ENCODE measurements around the gene RNU4-1. TPM values are rescaled to one million over a fixed set of nuclear protein-coding genes. Genes with fewer than 3 reads are reported as not detected.

RNU4-1 gene
- total RNA-seq, 1 experiment from 2014 or later: not detected

DNA sequence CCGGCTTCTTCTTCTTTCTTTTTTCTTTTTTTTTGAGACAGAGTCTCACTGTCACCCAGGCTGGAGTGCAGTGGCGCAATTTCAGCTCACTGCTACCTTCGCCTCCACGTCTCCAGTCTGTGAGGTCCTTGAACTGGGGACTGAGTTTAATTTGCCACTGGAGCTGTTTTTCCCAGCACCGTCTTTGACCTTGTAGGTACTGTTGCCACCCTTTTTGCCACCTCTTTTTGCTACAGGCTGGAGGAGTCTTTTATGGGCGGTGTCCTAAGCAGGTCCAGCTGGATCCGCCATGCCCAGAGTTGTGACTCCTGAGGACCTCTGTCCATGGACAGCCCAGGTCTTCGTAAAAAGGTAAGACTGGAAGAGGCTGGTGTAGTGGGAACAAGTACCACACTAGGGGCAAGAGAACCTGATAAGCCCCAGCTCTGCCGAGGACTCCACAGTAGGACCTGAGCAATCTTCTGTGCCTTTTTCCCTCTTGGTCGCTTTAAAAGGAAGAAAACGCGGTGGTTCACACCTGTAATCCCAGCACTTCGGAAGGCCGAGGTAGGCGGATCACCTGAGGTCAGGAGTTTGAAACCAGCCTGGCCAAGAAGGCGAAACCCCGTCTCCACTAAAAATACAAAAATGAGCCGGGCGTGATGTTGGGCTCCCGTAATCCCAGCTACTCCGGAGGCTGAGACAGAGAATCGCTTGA is 2.3 kb downstream of the RNU4-1 start:
- DNase-seq (ENCODE audit: low read depth): no peak

DNA sequence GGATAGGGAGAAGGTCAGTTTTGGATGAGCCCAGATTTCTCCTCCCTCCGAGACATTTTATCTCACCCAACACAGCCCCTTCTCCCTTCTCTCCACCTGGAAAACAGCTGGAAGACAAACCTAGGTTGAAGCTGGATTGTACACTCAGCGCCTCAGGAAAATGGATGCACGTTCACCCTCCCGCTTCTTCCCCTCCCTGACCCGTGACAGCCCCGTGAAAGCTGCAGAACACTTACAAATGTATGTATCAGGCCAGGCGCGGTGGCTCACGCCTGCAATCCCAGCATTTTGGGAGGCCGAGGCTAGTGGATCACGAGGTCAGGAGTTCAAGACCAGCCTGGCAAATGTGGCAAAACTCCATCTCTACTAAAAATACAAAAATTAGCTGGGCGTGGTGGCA is 5.5 kb downstream of the RNU4-1 start:
- DNase-seq (ENCODE audit: low read depth): no peak

DNA sequence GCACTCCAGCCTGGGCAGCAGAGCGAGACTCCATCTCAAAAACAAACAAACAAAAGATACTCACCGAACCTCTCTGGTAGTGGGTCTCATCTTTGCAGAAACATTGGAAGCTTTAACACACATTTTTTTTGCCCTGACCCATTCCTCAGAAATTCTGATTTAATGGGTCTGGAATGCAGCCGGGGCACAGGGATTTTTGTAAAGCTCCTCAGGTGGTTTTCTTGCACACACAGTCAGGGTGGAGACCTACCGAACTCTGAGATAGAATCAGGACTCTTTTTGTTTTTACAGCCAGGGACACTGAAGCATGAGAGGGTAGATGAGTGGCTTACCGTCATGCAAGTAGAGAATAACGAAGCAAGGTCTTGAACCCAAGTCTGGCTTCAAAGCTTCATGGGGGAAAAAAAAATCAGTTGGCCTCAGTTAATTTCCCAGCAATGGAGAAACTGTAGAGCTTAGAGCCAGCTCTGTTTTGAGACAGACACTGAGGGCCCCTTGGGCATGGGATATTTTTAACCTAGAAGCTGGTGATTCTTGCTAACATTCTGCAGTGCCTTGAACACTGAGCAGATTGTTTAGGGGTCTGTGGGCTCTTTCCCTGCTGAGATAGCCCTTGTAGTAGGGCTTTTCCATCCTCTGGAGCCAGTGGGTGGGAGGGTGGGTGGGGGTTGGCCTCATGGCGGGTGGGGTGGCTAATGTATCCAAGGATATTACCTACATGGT is 6.1 kb downstream of the RNU4-1 start:
- DNase-seq (ENCODE audit: low read depth): peak; percentile 40

DNA sequence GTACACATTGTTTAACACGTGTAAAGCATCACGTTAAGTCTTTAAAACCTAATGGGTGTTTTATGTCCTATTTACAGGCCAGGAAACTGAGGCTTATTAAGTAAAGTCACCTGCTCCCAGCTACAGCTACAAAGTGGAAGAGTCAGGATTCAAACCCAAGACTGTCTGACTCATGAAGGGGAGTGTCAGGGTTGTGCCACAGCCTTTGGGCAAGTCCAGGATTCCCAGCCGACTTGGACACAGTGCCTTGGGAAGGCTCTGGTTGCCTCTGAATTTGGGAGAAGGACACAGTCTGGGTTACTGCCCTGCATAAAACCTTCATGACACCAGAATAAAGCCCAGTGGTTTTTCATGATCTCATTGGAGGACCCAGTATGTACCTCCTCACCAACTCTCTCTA is 8.7 kb downstream of the RNU4-1 start:
- DNase-seq (ENCODE audit: low read depth): no peak

DNA sequence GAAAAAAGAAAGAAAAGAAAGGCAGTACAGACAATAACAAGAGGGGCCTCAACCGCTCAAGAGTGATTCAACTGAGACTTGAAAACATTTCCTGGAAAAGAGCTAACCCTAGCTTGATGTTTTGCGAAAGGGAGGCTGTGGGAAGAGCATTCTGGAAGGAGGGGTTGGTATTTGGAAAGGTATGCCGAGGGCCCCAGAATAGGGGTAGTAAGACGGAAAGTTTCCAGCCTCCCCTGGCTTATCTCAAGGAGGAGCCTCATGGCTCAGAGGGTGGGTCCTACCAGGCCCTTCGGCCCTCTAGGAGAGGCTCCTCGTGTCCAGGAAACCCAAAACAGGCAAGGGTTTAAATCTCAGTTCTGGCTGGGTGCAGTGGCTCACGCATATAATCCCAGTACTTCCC is 9.7 kb downstream of the RNU4-1 start:
- no peak for DNase-seq (ENCODE audit: low read depth)

DNA sequence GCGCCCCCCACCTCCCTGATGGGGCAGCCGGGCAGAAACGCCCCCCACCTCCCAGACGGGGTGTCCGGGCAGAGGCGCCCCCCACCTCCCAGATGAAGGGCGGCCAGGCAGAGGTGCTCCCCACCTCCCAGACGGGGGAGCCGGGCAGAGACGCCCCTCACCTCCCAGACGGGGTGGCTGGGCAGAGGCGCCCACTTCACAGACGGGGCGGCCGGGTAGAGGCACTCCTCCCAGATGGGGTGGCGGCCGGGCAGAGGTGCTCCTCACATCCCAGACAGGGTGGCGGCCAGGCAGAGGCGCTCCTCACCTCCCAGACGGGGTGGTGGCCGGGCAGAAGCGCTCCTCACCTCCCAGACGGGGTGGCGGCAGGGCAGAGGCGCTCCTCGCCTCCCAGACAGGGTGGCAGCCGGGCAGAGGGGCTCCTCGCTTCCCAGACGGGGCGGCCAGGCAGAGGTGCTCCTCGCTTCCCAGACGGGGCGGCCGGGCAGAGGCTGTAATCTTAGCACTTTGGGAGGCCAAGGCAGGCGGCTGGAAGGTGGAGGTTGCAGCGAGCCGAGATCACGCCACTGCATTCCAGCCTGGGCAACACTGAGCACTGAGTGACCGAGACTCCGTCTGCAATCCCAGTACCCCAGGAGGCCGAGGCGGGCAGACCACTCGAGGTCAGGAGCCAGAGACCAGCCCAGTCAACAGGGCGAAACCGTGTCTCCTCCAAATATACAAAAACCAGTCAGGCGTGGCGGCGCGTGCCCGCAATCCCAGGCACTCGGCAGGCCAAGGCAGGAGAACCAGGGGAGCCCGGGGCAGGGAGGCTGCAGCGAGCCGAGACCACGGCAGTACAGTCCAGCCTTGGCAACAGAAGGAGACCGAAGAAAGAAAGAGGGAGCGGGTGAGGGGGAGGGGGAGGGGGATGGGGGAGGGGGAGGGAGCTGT is 14.6 kb downstream of the RNU4-1 start:
- DNase-seq (ENCODE audit: low read depth): no peak

DNA sequence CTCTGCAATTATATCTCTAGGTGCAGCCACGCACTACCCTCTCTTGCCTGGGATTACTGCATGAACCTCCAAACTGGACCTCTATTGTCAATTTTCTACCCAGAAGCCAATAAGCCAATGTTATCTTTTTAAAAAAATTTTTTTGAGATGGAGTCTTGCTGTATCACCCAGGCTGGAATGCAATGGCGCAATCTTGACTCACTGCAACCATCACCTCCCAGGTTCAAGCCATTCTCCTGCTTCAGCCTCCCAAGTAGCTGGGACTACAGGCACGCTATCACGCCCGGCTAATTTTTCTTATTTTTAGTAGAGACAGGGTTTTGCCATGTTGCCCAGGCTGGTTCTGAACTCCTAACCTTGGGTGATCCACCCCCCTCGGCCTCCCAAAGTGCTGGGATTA is 16.3 kb downstream of the RNU4-1 start:
- no peak for DNase-seq (ENCODE audit: low read depth)

DNA sequence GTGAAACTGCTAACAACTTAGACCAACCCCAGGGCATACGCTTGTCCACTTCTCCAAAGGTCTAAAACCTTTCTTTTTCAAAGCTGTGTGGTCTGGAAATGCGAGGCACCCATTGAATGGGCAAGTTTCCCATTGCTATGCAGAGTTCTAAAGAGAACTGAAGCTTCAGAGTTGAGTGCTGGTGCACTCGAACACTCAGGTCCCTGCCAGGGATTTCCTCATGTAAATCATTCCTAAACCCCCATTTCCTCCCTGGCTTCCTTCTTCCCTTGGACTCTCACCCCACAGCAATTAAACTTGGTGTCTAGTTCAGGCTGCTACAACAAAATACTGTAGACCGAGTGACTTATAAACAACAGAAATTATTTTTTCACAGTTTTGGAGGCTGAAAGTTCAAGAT is 25.3 kb downstream of the RNU4-1 start:
- no peak for DNase-seq (ENCODE audit: low read depth)

DNA sequence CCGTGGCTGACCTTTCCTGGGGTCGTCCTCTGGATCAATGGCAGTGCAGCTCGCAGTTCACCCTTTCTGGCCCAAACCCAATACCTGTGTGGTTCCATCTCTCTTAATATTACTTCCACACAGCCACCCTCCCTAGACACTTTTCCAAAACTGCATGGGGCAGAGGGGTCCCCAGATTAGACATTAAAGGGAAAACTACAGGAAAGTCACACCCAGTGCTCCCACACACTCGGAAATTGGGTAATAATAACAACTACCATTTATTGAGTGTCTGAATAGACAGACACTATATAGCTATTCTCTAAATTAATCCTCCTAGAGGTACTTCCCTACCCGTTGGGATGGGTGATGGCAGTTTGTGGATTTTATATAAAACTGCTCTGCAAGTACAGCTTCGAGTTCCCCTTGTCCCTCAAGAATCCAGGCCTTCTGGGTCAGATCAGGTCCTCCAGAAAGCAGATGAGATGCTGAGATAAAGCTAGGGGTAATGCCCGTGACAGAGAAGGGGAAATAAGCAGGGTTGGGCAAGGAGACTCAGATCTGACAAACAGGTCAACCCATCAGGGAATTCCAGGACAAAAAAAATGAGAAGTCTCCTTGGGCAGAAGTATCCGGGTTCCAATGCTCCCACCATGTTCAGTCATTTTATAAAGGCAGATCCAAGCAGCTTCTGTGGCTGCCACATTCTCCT is 26.7 kb downstream of the RNU4-1 start:
- no peak for DNase-seq (ENCODE audit: low read depth)

DNA sequence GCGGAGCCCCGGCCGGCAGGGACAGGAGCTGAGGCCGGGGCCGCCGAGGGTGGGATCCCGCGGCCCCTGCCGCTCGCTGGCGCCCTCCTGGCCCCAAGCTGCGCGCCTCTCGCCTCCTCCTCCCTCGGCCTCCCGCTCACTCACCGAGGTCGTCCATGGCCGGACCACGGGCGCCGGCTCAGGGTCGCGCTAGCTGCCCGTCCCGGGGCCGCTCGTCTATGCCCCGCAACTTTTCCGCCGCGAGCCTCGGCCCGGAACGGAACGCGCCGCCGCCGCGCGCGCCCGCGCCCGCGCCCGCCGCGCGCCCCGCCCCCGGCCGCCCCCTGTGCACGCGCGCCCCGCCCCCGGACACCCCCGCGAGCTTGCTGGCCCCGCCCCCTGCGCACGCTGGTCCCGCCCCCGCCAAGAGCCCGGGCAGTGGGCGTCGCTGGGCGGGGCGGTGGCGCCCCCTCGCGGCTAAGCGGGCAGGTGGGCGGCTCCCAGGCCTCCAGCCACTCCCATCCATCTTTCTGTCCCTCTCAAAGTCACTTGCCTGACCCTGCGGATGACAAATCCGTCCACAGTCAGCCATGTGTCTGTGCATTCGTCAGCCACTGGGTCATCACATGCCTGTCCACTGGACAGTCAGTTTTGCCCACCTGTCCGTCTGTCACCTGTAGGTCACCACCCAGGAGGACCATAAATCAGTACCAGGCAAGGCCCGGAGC is 27.4 kb downstream of the RNU4-1 start, which contains the start of gene PXN:
TSS of gene PXN (minus strand) at position 258 of the 707 bp plus-strand sequence. CDS start at position 157, 101 bp downstream.
- peak; percentile 63 for DNase-seq (ENCODE audit: low read depth)

DNA sequence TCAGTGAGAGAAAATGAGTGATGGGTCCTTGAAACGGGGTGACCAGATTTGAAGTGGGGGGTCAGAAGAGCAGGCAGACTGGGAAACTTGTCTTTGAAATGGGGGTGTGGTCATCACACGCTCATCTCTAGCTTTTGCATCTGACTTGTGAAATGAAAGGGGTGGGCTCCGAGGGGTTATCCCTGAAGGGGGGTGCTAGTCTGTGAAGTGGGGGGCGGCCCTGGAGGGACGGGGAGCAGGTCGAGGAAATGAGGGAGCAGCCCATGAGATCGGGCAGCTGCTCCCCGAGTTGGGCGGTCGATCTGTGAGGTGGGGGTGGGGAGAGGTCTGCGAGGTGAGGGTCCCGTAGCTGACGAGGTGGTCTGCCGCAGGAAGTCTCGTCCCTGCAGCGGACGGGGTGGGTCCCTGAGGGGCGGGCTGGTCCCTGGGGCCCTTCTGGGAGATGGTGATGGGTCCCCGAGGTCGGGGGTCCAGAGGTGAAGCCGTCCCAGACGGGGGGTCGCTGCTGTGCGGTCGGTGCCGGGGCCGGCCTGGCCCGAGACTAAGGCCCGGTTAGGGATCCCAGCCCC is 28.0 kb downstream of the RNU4-1 start:
- no peak for DNase-seq (ENCODE audit: low read depth)

DNA sequence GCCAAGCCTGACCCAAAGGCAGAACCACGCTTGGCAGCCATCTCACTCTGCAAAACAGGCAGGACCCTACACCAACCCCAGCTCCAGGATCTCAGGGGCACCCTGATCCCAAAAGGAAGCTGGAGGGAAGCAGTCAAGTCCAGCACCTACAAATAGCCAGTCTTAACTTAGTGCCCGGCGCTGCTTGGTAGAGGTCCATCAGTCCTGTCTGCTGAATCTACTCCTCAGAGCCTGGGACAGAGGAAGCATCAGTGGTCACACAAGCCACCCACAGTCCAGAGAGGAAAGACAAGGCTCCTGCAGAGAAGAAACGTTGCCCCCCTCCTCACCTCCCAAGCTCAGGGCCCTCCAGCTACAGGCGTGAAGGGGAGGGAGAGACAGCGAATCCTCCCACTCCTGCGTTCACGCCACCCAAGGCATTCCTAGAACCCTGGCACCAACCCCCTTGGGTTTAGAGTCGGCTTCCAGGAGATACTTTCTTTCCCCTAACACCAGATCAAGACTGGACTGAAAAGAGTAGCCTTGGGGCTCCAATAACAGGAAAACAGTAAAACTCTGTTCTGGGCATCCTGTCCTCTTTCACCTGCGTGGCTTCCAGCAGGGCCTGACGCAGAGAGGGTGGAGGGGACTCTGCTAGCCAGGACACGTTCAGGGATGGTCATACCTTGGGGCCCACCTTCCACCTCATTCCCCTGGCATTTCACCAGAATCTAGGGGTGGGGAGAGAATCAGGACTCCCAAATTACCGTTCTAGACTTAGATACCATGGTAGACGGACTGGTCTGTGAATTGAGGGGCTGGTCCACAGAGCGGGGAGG is 28.7 kb downstream of the RNU4-1 start:
- DNase-seq (ENCODE audit: low read depth): peak; percentile 46

DNA sequence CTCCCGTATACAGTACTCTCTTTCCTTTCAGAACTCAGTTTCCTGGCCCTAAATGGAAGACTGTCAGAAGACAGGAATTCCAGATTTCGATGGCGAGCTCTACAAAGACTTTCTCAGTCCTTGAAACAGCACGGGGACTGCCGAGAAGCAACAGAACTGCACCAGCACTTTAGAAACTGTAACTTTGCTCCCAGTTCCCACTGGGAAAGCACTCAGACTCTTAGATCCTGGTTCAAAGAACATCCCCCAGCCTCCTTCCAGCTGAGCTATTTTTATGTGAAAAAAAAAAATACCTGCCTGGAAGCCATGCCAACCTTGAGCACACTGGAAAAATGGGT is 29.3 kb downstream of the RNU4-1 start:
- DNase-seq (ENCODE audit: low read depth): no peak

DNA sequence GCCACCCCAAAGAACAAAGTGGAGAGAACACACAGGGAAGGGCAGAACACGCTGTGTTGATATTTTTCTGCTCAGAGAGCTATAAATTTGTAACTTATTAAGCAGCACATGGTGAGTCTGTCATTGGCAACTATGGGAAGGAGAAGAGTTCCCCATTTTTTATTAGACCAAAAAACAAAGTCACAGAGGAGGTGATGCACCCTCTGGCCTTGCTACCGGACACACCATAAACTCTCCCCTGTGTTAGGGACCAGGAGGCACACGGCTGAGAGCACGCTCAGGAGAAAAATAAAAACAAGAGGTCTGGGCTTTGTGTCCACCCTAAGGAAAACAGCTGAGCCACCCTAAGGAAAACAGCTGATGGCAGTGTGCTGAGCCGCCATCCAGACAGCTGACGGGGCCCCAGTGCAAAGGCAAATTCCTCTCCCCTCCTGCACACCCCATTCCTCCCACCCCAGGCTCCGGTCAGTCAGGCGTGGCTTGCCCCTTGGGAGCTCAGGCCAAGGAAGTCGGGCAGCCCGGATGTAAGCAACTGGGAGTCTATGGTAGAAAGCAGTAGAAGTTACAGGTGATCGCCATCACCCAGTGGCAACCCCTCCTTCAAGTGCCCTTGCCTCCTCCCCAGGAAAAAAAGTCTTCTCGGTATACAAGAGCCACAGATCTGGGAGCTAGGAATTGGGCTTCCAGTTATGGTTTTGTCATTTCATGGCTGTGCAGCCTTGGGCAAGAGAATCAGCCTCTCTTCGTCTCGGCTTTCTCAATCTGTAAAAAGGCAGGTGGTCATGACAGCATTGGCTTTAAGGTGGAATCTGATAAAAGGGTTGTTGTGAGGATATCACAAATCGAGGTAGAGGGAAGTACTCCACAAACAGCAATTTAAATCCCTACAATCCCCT is 29.9 kb downstream of the RNU4-1 start:
- DNase-seq (ENCODE audit: low read depth): no peak

DNA sequence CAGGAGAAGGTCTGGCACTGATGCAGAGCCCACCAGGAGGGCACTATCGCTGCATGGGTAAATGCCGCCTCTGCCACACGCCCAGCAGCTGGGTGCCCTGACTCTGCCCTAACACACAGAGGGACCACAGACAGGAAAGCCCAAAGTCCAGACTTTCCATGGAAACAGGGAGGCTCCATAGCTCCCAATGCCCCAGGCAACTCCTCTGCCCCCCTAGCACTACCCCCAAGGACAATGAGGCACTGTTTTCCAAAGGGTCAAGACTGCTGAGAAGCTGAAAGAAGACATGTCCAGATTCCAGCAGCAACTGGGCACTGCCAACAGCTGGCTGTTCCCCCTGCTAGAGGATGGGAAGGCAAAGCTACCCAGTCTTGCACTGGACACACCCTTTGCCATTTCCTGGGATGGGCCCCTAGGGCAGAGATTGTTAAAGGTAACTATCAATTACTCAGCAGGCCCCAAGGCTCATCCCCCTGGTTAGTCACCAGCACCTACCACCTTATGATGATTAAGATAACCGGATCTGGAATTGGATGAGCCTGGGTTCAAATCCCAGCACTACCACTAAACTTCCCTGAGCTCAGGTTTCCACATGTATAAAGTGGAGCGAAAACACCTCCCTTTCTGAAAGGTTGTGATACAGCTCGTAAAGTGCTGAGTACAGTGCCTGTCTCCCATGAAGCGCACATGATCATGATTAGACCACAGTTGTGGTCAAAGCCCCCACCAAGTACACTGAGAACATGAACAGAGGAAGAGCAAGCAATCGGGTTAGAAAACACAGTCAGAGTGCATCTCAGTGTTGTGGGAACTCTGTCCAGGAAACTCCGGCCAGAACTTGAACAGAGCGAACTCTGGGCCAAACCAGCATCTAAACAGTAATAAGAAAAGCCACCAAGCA is 30.8 kb downstream of the RNU4-1 start:
- DNase-seq (ENCODE audit: low read depth): peak; percentile 87

DNA sequence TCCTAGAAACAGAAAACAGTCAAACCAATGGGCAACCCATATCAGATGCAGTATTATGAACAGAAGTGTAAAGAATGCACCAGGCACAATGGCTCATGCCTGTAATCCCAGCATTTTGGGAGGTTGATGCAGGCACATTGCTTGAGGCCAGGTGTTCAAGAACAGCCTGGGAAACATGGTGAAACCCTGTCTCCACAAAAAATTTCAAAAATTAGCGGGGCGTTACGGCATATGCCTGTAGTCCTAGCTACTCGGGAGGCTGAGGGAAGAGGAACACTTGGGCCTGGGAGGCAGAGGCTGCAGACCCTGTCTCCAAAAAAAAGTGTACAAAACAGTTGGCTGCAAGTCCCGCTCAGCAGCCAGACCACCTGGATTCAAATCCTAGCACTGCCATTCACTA is 32.4 kb downstream of the RNU4-1 start:
- DNase-seq (ENCODE audit: low read depth): no peak

DNA sequence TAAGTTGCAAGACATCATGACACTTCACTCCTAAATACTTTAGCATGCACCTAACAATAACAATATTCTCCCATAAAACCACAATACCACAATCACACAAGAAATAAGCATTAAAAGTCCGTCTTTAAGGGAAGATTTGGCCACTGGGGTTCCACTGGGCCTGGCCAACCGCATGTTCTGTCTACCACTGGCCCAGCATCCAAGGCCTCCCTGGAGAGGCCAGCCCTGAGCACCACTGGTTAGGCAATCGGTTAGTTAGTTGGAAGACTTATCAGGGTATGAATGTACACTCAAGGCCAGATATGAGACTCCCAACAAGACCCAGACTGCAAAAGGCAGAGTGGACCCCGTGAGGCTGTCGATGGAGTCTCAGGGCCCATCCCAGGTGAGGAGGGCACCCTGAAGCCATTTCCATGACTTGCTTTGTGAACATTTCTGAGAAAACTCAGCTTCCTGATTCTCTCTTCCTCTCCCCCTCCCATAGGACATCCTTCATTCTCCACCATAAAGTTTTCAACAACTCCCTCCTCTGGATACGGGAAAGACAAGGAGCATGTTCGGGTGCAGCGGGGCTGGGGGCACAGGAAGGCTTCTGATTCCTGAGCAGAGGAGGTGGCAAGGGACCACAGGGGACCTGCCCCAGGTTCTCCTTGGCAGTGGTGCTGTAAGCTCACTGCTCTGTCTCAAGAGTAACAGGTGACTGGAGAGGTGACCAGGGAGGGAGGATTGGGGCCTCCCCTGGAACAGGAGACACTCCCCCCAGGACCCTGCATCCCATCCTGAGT is 33.4 kb downstream of the RNU4-1 start:
- DNase-seq (ENCODE audit: low read depth): peak; percentile 48
